Type B pancreatic cell (in vitro differentiated cells): Measurements from ENCODE around the gene RHEX. TPM values are rescaled to one million over a fixed set of nuclear protein-coding genes. Genes with fewer than 3 reads are reported as not detected.

Source experiments
- DNase-seq: peaks from one replicate; pipeline ENCODE4 v3.0.0; 2021; ENCODE audit warnings: mixed read lengths; ENCODE audit not compliant: unreplicated experiment; ENCODE audit errors: extremely low spot score
- H3K27ac Mint-ChIP-seq: 2 replicates; pipeline ENCODE4 v1.8.0; 2021; ENCODE audit warnings: mild to moderate bottlenecking, mixed read lengths
- H3K27me3 Mint-ChIP-seq: 2 replicates; pipeline ENCODE4 v1.8.0; 2021; ENCODE audit warnings: mixed read lengths
- H3K36me3 Mint-ChIP-seq: 2 replicates; pipeline ENCODE4 v1.8.0; 2021; ENCODE audit warnings: mixed read lengths
- H3K4me1 Mint-ChIP-seq: one replicate; pipeline ENCODE4 v1.8.0; 2021; ENCODE audit warnings: mixed read lengths; ENCODE audit not compliant: unreplicated experiment
- H3K4me3 Mint-ChIP-seq: 2 replicates; pipeline ENCODE4 v1.8.0; 2021; ENCODE audit warnings: mild to moderate bottlenecking, mixed read lengths
- H3K9me3 Mint-ChIP-seq: 2 replicates; pipeline ENCODE4 v1.8.0; 2021; ENCODE audit warnings: mixed read lengths
- CTCF ChIP-seq: fragments of 200-600 bp; sonication (generic); conservative IDR thresholded peaks from 2 replicates; pipeline ENCODE4 v1.5.0; 2021; ENCODE audit warnings: antibody characterized with exemption, mild to moderate bottlenecking
- total RNA-seq: library from RNA; stranded (reverse); gene quantifications from 2 replicates; pipeline ENCODE4 v1.2.1, GENCODE V29; 2021; ENCODE audit warnings: low replicate concordance

Gene RHEX
- total RNA-seq, 1 donor from 2014 or later, result not detected

GRCh38 chr1:206070627-206071304 is 17.8 kb downstream of the RHEX start:
- no peak for DNase-seq
- H3K4me3 Mint-ChIP-seq, result no peak overlapping the region
- H3K36me3 Mint-ChIP-seq, result no peaks in the 10 kb centered on the region
- peaks cover 5% of the 10 kb centered on the region for H3K4me1 Mint-ChIP-seq
- H3K9me3 Mint-ChIP-seq, result no peaks in the 10 kb centered on the region
- peaks cover 14% of the 10 kb centered on the region for H3K27me3 Mint-ChIP-seq
- no peak overlapping the region for H3K27ac Mint-ChIP-seq
- TF ChIP-seq CTCF, result no peak

GRCh38 chr1:206074839-206075238 is 21.9 kb downstream of the RHEX start:
- Mint-ChIP-seq H3K4me3 (no peak overlapping the region), H3K27me3 (peaks cover 6% of the 10 kb centered on the region), H3K36me3 (no peaks in the 10 kb centered on the region), H3K9me3 (no peaks in the 10 kb centered on the region), H3K27ac (no peak overlapping the region), H3K4me1 (no peaks in the 10 kb centered on the region)
- peak; percentile 51 for TF ChIP-seq CTCF
- no peak for DNase-seq

- Mint-ChIP-seq H3K27ac (no peak overlapping the region), H3K27me3 (peaks cover 16% of the 10 kb centered on the region), H3K36me3 (no peaks in the 10 kb centered on the region), H3K4me3 (no peak overlapping the region), H3K9me3 (no peaks in the 10 kb centered on the region), H3K4me1 (no peaks in the 10 kb centered on the region)
- TF ChIP-seq CTCF, result no peak
- no peak for DNase-seq
These were observed 23.1 kb downstream of the RHEX start for GRCh38 chr1:206075786-206076755.

- no peaks in the 10 kb centered on the region for H3K36me3 Mint-ChIP-seq
- no peak for TF ChIP-seq CTCF
- H3K4me1 Mint-ChIP-seq, result peaks cover 7% of the 10 kb centered on the region
- H3K27me3 Mint-ChIP-seq, result peaks cover 25% of the 10 kb centered on the region
- H3K27ac Mint-ChIP-seq, result no peak overlapping the region
- no peaks in the 10 kb centered on the region for H3K9me3 Mint-ChIP-seq
- no peak overlapping the region for H3K4me3 Mint-ChIP-seq
- DNase-seq, result no peak
These were observed 26.2 kb downstream of the RHEX start for GRCh38 chr1:206079135-206079534.

GRCh38 chr1:206080026-206080820 is 27.2 kb downstream of the RHEX start:
- TF ChIP-seq CTCF, result no peak
- Mint-ChIP-seq H3K4me1 (peaks cover 7% of the 10 kb centered on the region), H3K36me3 (no peaks in the 10 kb centered on the region), H3K4me3 (no peak overlapping the region), H3K9me3 (no peaks in the 10 kb centered on the region), H3K27me3 (peaks cover 28% of the 10 kb centered on the region), H3K27ac (no peak overlapping the region)
- DNase-seq, result no peak
